ENCODE results near the gene GJA1.

GRCh38 chr6:121436960-121437850 is 1.8 kb downstream of the GJA1 start:
- TF ChIP-seq CTCF (conservative IDR thresholded peaks at IDR 0.05; ENCODE audit: low read depth, low read length), result no peak
- TF ChIP-seq EZH2phosphoT487 (IDR thresholded peaks at IDR 0.05; ENCODE audit: borderline replicate concordance, low read length), result no peak
- no peak for TF ChIP-seq EZH2 (IDR thresholded peaks at IDR 0.05; ENCODE audit: low read length, unreplicated experiment)

Data from PC-3 (cell line).